Pancreas (tissue), 10 donors: ENCODE measurements around the gene USP20. TPM values are rescaled to one million over a fixed set of nuclear protein-coding genes. Genes with fewer than 3 reads are reported as not detected.

ENCODE experiments used
- ATAC-seq, 4 donors: fragments of 200-7000 bp; cut with Tn5 transposase; one replicate each; pipeline versions ENCODE4 v1.8.0 to v1.9.1; 2020; ENCODE audit warnings: mild to moderate bottlenecking in 4 of 4, moderate library complexity in 4 of 4
- DNase-seq, 6 donors: peaks; one replicate each; pipeline ENCODE4 v3.0.0-alpha.2; 2020
- FAIRE-seq: peaks from 2 replicates; lab custom pipeline; 2012; peaks lifted over from hg19 to GRCh38; lab: Jason Lieb, UNC
- H3K27ac ChIP-seq, 4 donors: fragments of 200-600 bp; sonication (generic); 1 replicate in 3 of 4; 2 replicates in 1 of 4; pipeline versions ENCODE4 v1.5.0 to v1.8.0; 2020
- H3K27me3 ChIP-seq, 4 donors: fragments of 200-600 bp; one replicate each; pipeline ENCODE4 v1.8.0; 2021
- H3K36me3 ChIP-seq, 3 donors: fragments of 200-600 bp; sonication (generic) in 1 of 3; one replicate each; pipeline versions ENCODE4 v1.5.0 to v1.8.0; 2020 to 2021
- H3K4me1 ChIP-seq, 3 donors: fragments of 200-600 bp; one replicate each; pipeline ENCODE4 v1.8.0; 2021
- H3K4me3 ChIP-seq, 4 donors: fragments of 200-600 bp; sonication (generic) in 2 of 4; one replicate each; pipeline versions ENCODE4 v1.5.0 to v1.8.0; 2020 to 2021
- H3K9me3 ChIP-seq, 4 donors: fragments of 200-600 bp; one replicate each; pipeline ENCODE4 v1.8.0; 2021
- WGBS, 2 donors: extraction: QIAGEN DNeasy Blood & Tissue Kit; methylation state at CpG; one replicate each; pipeline ENCODE4 v1.1.7; 2013; 5-methylcytosine and 5-hydroxymethylcytosine counted together
- intact Hi-C, 3 donors: fragments of 100-400 bp; cut with DNase I; formaldehyde crosslinking; loops; one replicate each; pipeline versions ENCODE4 v1.11.1 to v1.14.2; 2022
- polyA plus RNA-seq, 2 donors: library from polyadenylated mRNA; stranded (reverse); fragments of 200-250 nt; gene quantifications; one replicate each; pipeline ENCODE4 v1.2.3, GENCODE V29; 2013
- total RNA-seq, 6 donors: library from RNA; stranded (reverse); fragmentation: NEBNext Ultra II Directional in 4 of 6; extraction: Animal tissue kit (Norgen Biotek cat#: 25700) in 4 of 6; gene quantifications; one replicate each; pipeline versions ENCODE4 v1.2.1 to v1.2.4, GENCODE V29; 2021 to 2023
- TF ChIP-seq, protein P1 (sequence below), 4 donors: fragments of 200-600 bp; sonication (generic) in 3 of 4; IDR thresholded peaks; one replicate each; pipeline versions ENCODE4 v1.5.0 to v1.8.0; 2021; ENCODE audit warnings: antibody characterized with exemption in 4 of 4
- donor health status: healthy with polysubstance abuse.
- donor health status: DM: no; HTN: no; CAD: no; lungs with moderate emphysema.
- donor health status: DM: no; HTN: no; CAD: no.
- donor health status: control.
- donor health status: control.
- donor health status: Bipolar disorder and iron deficiency.
- donor health status: DM: yes; HTN: yes; CAD: no.
- donor health status: DM: no; HTN: no; CAD: no.
- donor health status: DM: no; HTN: no; CAD: no.
- donor health status: DM: yes; HTN: yes; CAD: no.

The USP20 gene
- total and polyA plus RNA-seq, 8 donors = 9.7 to 54.8 (median 14.0) TPM

DNA sequence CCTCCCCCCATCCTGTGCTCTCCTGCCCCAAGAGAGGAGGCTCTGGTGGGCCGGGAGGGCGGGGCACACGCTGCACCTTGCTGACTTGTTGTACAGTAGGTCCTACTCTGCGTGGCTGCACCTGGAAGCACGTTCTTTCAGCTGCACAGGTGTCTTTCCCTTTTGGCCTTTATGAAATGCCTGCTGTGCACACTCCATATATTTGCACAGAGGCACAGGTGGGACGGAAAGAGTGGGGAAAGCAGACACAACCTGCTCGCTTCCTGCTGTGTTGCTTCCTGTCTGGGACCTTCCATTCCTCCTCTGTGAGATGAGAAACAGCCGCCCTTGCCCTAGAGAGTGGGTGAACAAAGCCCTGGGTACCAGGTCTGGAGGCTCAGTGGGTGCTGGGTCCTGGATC, 4.8 kb downstream of the USP20 start:
- TF ChIP-seq, protein P1, sequence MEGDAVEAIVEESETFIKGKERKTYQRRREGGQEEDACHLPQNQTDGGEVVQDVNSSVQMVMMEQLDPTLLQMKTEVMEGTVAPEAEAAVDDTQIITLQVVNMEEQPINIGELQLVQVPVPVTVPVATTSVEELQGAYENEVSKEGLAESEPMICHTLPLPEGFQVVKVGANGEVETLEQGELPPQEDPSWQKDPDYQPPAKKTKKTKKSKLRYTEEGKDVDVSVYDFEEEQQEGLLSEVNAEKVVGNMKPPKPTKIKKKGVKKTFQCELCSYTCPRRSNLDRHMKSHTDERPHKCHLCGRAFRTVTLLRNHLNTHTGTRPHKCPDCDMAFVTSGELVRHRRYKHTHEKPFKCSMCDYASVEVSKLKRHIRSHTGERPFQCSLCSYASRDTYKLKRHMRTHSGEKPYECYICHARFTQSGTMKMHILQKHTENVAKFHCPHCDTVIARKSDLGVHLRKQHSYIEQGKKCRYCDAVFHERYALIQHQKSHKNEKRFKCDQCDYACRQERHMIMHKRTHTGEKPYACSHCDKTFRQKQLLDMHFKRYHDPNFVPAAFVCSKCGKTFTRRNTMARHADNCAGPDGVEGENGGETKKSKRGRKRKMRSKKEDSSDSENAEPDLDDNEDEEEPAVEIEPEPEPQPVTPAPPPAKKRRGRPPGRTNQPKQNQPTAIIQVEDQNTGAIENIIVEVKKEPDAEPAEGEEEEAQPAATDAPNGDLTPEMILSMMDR (IDR thresholded peaks at IDR 0.05) = no peak
- FAIRE-seq (no peak), ATAC-seq (no peak), DNase-seq (no peak)
- intact Hi-C loops = no loop called here
- no peak overlapping the region for H3K27ac ChIP-seq
- H3K4me1 ChIP-seq = peaks cover 0 to 9% (median 0%) of the 10 kb centered on the region in 3 donors
- H3K4me3 ChIP-seq = no peak overlapping the region
- WGBS, 2 donors = 87% methylated on average over 8 of the region's 8 CpGs
- H3K9me3 ChIP-seq = no peaks in the 10 kb centered on the region
- no peaks in the 10 kb centered on the region for H3K27me3 ChIP-seq
- no peaks in the 10 kb centered on the region for H3K36me3 ChIP-seq

DNA sequence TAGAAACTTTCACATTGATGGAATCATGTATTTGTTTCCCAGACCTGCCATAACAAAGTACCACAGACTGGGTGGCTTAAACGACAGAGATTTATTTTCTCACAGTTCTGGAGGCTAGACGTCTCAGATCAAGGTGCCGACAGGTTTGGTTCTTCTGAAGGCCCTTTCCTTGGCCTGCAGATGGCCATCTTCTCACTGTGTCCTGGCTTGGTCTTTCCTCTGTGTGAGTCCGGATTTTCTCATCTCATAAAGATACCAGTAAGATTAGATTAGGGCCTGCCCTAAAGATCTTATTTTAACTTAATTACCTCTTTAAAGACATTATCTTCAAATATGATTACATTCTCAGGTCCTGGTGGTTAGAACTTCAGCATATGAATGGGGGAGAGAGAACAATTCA, 5.8 kb downstream of the USP20 start:
- Histone ChIP-seq H3K27me3 (no peaks in the 10 kb centered on the region), H3K27ac (no peak overlapping the region), H3K4me1 (peaks cover 0 to 7% (median 0%) of the 10 kb centered on the region in 3 donors), H3K9me3 (no peaks in the 10 kb centered on the region), H3K4me3 (no peak overlapping the region), H3K36me3 (no peaks in the 10 kb centered on the region)
- intact Hi-C loops = no loop called here
- FAIRE-seq = no peak
- peak in 2 of 4 donors; percentile 64 to 77 for ATAC-seq
- no peak for DNase-seq
- 23 to 39% methylated on average over 4 of the region's 4 CpGs for WGBS, 2 donors
- TF ChIP-seq, protein P1 (IDR thresholded peaks at IDR 0.05) = no peak

DNA sequence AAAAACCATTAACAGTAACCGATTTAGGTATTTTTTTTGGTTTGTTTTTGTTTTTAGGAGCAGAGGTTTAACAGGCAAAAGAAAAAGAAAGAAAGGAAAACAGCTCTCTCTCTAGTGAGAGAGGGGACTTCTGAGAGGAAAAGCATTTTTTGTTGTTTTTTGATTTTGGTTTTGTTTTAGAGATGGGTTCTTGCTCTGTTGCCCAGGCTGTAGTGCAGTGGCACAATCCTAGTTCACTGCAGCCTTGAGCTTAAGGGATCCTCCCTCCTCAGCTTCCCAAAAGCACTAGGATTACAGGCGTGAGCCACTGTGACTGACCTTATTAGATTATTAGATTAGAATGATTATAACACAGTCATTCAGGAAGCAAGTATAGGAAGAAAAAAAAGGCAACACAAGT, 10.1 kb downstream of the USP20 start:
- TF ChIP-seq, protein P1 (IDR thresholded peaks at IDR 0.05) = no peak
- intact Hi-C loops = no loop called here
- FAIRE-seq (no peak), DNase-seq (no peak), ATAC-seq (no peak)
- Histone ChIP-seq H3K27me3 (no peaks in the 10 kb centered on the region), H3K9me3 (no peaks in the 10 kb centered on the region), H3K27ac (no peak overlapping the region), H3K36me3 (no peaks in the 10 kb centered on the region), H3K4me3 (no peak overlapping the region), H3K4me1 (no peaks in the 10 kb centered on the region)
- 68 to 83% methylated on average over 2 of the region's 2 CpGs for WGBS, 2 donors

DNA sequence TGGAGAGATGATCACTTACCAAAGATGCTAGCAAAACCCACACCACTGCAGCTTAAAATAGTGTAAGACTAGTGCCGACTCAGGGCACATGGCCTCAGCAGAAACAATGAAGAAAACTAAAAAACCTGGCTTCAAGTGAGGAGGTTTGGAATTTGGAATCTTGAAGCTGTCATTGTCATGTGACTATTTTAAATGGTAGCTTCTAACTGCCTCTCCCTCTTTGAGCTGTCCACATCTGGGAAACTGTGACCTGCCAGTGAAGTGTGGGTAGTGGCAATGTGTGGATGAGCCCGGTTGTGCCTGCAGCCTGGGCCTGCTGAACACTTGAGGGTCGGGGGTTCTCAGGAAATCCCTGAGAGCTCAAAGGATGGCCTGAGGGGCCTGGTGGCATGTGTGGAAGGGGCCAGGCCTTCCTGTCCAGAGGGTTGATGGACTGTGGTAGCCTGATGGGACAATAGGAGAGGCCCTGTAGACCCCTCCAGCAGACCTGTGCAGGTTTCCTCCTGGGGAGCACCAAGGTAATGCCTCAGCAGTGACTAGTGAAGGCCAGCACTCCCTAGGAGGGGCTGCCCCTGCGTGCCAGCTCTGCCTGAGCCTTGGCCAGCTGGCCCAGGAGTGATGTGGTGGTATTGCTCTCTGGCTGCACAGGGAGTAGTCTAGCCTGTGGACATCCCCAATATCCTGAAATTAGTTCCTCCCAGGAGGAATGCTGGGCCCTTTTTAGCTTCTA, 13.6 kb downstream of the USP20 start:
- Histone ChIP-seq H3K36me3 (peaks cover 0 to 23% (median 11%) of the 10 kb centered on the region in 3 donors), H3K4me3 (no peak overlapping the region), H3K27me3 (no peaks in the 10 kb centered on the region), H3K9me3 (no peaks in the 10 kb centered on the region), H3K27ac (no peak overlapping the region), H3K4me1 (no peaks in the 10 kb centered on the region)
- TF ChIP-seq, protein P1 (IDR thresholded peaks at IDR 0.05) = no peak
- intact Hi-C loops = no loop called here
- FAIRE-seq = no peak
- WGBS, 2 donors = 80 to 91% methylated on average over 4 of the region's 4 CpGs
- DNase-seq = no peak
- no peak for ATAC-seq

DNA sequence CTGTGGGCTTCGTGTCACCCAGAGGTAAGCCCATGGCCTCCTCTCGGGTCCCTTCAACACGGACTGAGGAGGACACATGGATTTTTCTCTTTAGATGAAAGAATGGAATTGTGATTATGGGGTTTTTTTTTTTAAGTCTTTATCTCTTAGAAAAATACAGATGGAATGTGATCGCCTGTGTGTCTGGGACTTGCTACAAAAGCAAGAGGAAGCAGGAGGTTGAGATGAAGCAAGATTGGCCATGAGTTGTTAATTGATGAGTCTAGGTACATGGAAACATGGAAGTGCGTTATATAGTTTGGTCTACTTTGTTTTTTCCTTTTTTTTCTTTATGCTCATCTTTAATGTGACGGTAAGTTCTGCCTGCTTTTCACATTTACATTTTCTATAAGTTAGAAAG, 14.6 kb downstream of the USP20 start:
- Histone ChIP-seq H3K27ac (no peak overlapping the region), H3K9me3 (no peaks in the 10 kb centered on the region), H3K36me3 (peaks cover 0 to 23% (median 11%) of the 10 kb centered on the region in 3 donors), H3K27me3 (no peaks in the 10 kb centered on the region), H3K4me3 (no peak overlapping the region), H3K4me1 (no peaks in the 10 kb centered on the region)
- 90 to 92% methylated on average over 6 of the region's 6 CpGs for WGBS, 2 donors
- DNase-seq (no peak), FAIRE-seq (no peak), ATAC-seq (no peak)
- TF ChIP-seq, protein P1 (IDR thresholded peaks at IDR 0.05) = no peak
- intact Hi-C loops = no loop called here
